GM12878 (cell line): Measurements from ENCODE around the gene IMMP2L. TPM values are rescaled to one million over a fixed set of nuclear protein-coding genes. Genes with fewer than 3 reads are reported as not detected.

Experiments used
- ATAC-seq: fragments of 200-7000 bp; cut with Tn5 transposase; 3 replicates; pipeline ENCODE4 v1.9.1; 2020; ENCODE audit warnings: mild to moderate bottlenecking, moderate library complexity
- BruUV-seq: library from RNA; stranded (reverse); fragments of 400-500 nt; replicated peaks from 2 replicates; lab custom pipeline; 2021; lab: Mats Ljungman, UMichigan
- CTCF ChIA-PET: fragments of 300-600 bp; sonication (Branson Sonifier 250); formaldehyde crosslinking; extraction: SDS; loops from one replicate; lab custom pipeline; 2021; ENCODE audit warnings: inconsistent platforms; lab: Yijun Ruan, JAX
- POLR2A ChIA-PET: fragments of 350-600 bp; formaldehyde crosslinking; extraction: SDS; loops from one replicate; lab custom pipeline; 2021; ENCODE audit warnings: inconsistent platforms; lab: Charles Lee
- RAD21 ChIA-PET: fragments of 300-600 bp; sonication (Branson Sonifier 250); formaldehyde crosslinking; loops from one replicate; lab custom pipeline; 2023; ENCODE audit warnings: antibody characterized with exemption; ENCODE audit not compliant: unreplicated experiment; lab: Charles Lee
- SMC1A ChIA-PET: fragments of 300-600 bp; sonication (Branson Sonifier 250); formaldehyde crosslinking; loops from one replicate; lab custom pipeline; 2023; ENCODE audit not compliant: unreplicated experiment, uncharacterized antibody; lab: Charles Lee
- DNase-seq: peaks from one replicate; pipeline ENCODE4 v3.0.0-alpha.2; 2011; ENCODE audit warnings: low read depth, low spot score
- FAIRE-seq: peaks from 3 replicates; lab custom pipeline; 2011; peaks lifted over from hg19 to GRCh38; lab: Jason Lieb, UNC
- H2AFZ ChIP-seq: 2 replicates; pipeline ENCODE4 v1.6.0; 2011; ENCODE audit warnings: low read depth, low read length, control low read depth; ENCODE audit not compliant: control insufficient read depth
- H3K27ac ChIP-seq: 2 replicates; pipeline ENCODE4 v1.5.1; 2011; ENCODE audit warnings: control low read depth; ENCODE audit not compliant: control insufficient read depth, insufficient read depth
- H3K27me3 ChIP-seq, 2 experiments: replicated peaks in 1 of 2; 2 replicates each; pipeline versions ENCODE4 v1.6.0 to v1.6.1; 2011; ENCODE audit warnings: low read length in 1 of 2; ENCODE audit not compliant: control insufficient read depth in 2 of 2, insufficient read depth in 2 of 2
- H3K36me3 ChIP-seq, 2 experiments: 2 replicates each; pipeline ENCODE4 v1.5.1; 2011; ENCODE audit warnings: low read length in 1 of 2; ENCODE audit not compliant: control insufficient read depth in 2 of 2, insufficient read depth in 2 of 2
- H3K4me1 ChIP-seq: 2 replicates; pipeline ENCODE4 v1.6.1; 2011; ENCODE audit warnings: mild to moderate bottlenecking, low read length, moderate library complexity, mixed read lengths; ENCODE audit not compliant: control insufficient read depth, insufficient read depth
- H3K4me2 ChIP-seq: 2 replicates; pipeline ENCODE4 v1.6.0; 2011; ENCODE audit warnings: control low read depth; ENCODE audit not compliant: control insufficient read depth, insufficient read depth
- H3K4me3 ChIP-seq: fragments of 200-600 bp; sonication (generic); 2 replicates; pipeline ENCODE4 v1.5.1; 2016
- H3K79me2 ChIP-seq: 2 replicates; pipeline ENCODE4 v1.6.0; 2011; ENCODE audit warnings: low read length; ENCODE audit not compliant: control insufficient read depth, insufficient read depth
- H3K9ac ChIP-seq: 2 replicates; pipeline ENCODE4 v1.8.0; 2011; ENCODE audit warnings: low read length, control low read depth, mixed read lengths; ENCODE audit not compliant: control insufficient read depth, insufficient read depth
- H3K9me3 ChIP-seq: replicated peaks from 3 replicates; pipeline ENCODE4 v1.5.1; 2011; ENCODE audit warnings: mild to moderate bottlenecking, low read length; ENCODE audit not compliant: control insufficient read depth, insufficient read depth
- H4K20me1 ChIP-seq: 2 replicates; pipeline ENCODE4 v1.6.0; 2011; ENCODE audit not compliant: control insufficient read depth, insufficient read depth
- CBX5 ChIP-seq: sonication (generic); IDR thresholded peaks from 2 replicates; pipeline ENCODE4 v1.6.1; 2016; ENCODE audit warnings: low read depth, moderate library complexity, mild to moderate bottlenecking, inconsistent platforms
- NR2C1 ChIP-seq: fragments of 450-650 bp; IDR thresholded peaks from 2 replicates; pipeline ENCODE4 v1.6.1; 2017; ENCODE audit warnings: antibody characterized with exemption, mild to moderate bottlenecking, moderate library complexity
- NR2F1 ChIP-seq: fragments of 450-650 bp; conservative IDR thresholded peaks from 2 replicates; pipeline ENCODE4 v1.6.1; 2017; ENCODE audit warnings: mild to moderate bottlenecking
- NRF1 ChIP-seq: conservative IDR thresholded peaks from 2 replicates; pipeline ENCODE4 v1.6.1; 2011; ENCODE audit warnings: mild to moderate bottlenecking, low read depth, low read length, improper control_type of control experiment
- PBX3 ChIP-seq: IDR thresholded peaks from 2 replicates; pipeline ENCODE4 v1.6.1; 2011; ENCODE audit warnings: mild to moderate bottlenecking, low read depth, low read length, moderate library complexity; ENCODE audit not compliant: insufficient replicate concordance
- PML ChIP-seq: IDR thresholded peaks from 2 replicates; pipeline ENCODE4 v1.6.1; 2012; ENCODE audit warnings: low read length, inconsistent platforms
- SIX5 ChIP-seq: IDR thresholded peaks from 2 replicates; pipeline ENCODE4 v1.6.1; 2011; ENCODE audit warnings: mild to moderate bottlenecking, low read depth, low read length, moderate library complexity; ENCODE audit not compliant: severe bottlenecking
- SMC3 ChIP-seq: IDR thresholded peaks from 2 replicates; pipeline ENCODE4 v1.6.1; 2011; ENCODE audit warnings: low read length, improper control_type of control experiment, borderline replicate concordance
- SP1 ChIP-seq: IDR thresholded peaks from one replicate; pipeline ENCODE4 v1.6.1; 2011; ENCODE audit warnings: low read depth, low read length
- STAT3 ChIP-seq: IDR thresholded peaks from 2 replicates; pipeline ENCODE4 v1.6.1; 2011; ENCODE audit warnings: low read depth, low read length, improper control_type of control experiment
- ZNF384 ChIP-seq: IDR thresholded peaks from 2 replicates; pipeline ENCODE4 v1.6.1; 2012; ENCODE audit warnings: low read depth, mild to moderate bottlenecking, low read length, improper control_type of control experiment, borderline replicate concordance
- WGBS: methylation state at CpG from one replicate; pipeline ENCODE4 v1.1.6; 2016; ENCODE audit warnings: low lambda C conversion rate; ENCODE audit not compliant: insufficient replicate concordance, insufficient coverage; ENCODE audit errors: missing lambda C conversion rate; 5-methylcytosine and 5-hydroxymethylcytosine counted together
- in situ Hi-C: fragments of 300-500 bp; cut with MboI; formaldehyde crosslinking; loops from 9 replicates; pipeline ENCODE4 v1.14.3; 2018; ENCODE audit warnings: mixed read lengths
- intact Hi-C: fragments of 100-400 bp; cut with micrococcal nuclease; formaldehyde crosslinking; loops from one replicate; pipeline ENCODE4 v1.14.2; 2022; ENCODE audit not compliant: unreplicated experiment
- polyA plus RNA-seq, 11 experiments: library from polyadenylated mRNA; depleted of rRNA in 4 of 11; unstranded in 6 of 11; stranded (reverse) in 5 of 11; fragments of >200 nt; fragmentation: Nextera tagmentation in 4 of 11; fragmentation: Illumina TruSeq in 1 of 11; extraction: Ambion mirVana in 4 of 11; extraction: Trizol in 1 of 11; gene quantifications; 1 replicate in 1 of 11; 2 replicates in 10 of 11; pipeline versions ENCODE4 v1.2.1 to v1.2.3, GENCODE V29; 2011 to 2016; ENCODE audit warnings: inconsistent platforms in 2 of 11, missing spikeins in 2 of 11, low read depth in 1 of 11
- total RNA-seq, 4 experiments: library from RNA; depleted of rRNA in 3 of 4; stranded (reverse); fragments of >200 nt in 3 of 4; fragmentation: Illumina TruSeq in 1 of 4; extraction: Trizol in 1 of 4; gene quantifications; 2 replicates each; pipeline versions ENCODE4 v1.2.1 to v1.2.3, GENCODE V29; 2013 to 2021
- TF ChIP-seq, protein P1 (sequence below): fragments of 150-350 bp; IDR thresholded peaks from 2 replicates; pipeline ENCODE4 v1.6.1; 2016; ENCODE audit warnings: low read depth, low read length

Gene IMMP2L
- total and polyA plus RNA-seq, 10 of the 15 experiments (the other 5 are each of a cell fraction or from before 2014, with no cell fraction given): 12.6 to 46.3 (median 19.6) TPM

- TF ChIP-seq SIX5 (no peak), CBX5 (no peak), ZNF384 (no peak), SMC3 (no peak)
Measured at GRCh38 chr7:111259991-111260390, 302.3 kb downstream of the IMMP2L start (continued).

- H3K4me3 ChIP-seq: no peak overlapping the region
- BruUV-seq: no TSS peak
- RAD21 ChIA-PET: no interaction called here
Measured at GRCh38 chr7:111256391-111256790, 305.9 kb downstream of the IMMP2L start.

DNA sequence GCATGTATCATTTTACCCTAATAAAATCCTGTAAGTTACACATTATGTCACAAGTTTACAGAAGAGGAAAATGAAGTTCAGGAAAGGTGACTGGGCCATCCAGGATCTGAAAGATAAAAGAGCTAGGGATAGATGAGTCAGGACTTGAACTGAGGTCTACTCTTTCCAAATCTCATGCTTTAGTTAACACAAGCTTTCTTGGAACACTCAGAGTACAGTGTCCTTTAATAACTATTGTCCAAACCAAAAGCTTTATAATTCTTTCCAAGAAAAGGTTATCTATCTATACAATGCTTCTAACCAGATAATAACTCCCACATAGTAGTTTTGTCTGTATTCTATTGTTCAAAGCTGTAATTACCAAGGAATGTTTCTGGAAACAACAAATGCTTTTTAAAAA is 306.7 kb downstream of the IMMP2L start:
- H3K4me3 ChIP-seq: no peak overlapping the region
- H3K9ac ChIP-seq: no peak overlapping the region
- H3K4me1 ChIP-seq: no peaks in the 10 kb centered on the region
- H4K20me1 ChIP-seq: no peaks in the 10 kb centered on the region
- no peak overlapping the region for H3K4me2 ChIP-seq
- no peaks in the 10 kb centered on the region for H3K9me3 ChIP-seq
- SMC1A ChIA-PET: interaction anchor here (1.4 kb wide), 1 partner anchor 13 kb away, joined by 3 read pairs; no protein-coding TSS in a partner anchor
- RAD21 ChIA-PET: no interaction called here
- no peak overlapping the region for H2AFZ ChIP-seq
- H3K27ac ChIP-seq: no peak overlapping the region
- DNase-seq: no peak
- no peaks in the 10 kb centered on the region for H3K36me3 ChIP-seq
- in situ Hi-C loops (no loop called here), intact Hi-C loops (no loop called here)
- POLR2A ChIA-PET: no interaction called here
- ATAC-seq: no peak
- H3K79me2 ChIP-seq: no peaks in the 10 kb centered on the region
- no TSS peak for BruUV-seq
- no peaks in the 10 kb centered on the region for H3K27me3 ChIP-seq
- FAIRE-seq: no peak
- CTCF ChIA-PET: no interaction called here
- TF ChIP-seq PML (no peak), STAT3 (no peak), PBX3 (no peak), NRF1 (no peak), NR2C1 (no peak), NR2F1 (no peak)
- TF ChIP-seq, protein P1, sequence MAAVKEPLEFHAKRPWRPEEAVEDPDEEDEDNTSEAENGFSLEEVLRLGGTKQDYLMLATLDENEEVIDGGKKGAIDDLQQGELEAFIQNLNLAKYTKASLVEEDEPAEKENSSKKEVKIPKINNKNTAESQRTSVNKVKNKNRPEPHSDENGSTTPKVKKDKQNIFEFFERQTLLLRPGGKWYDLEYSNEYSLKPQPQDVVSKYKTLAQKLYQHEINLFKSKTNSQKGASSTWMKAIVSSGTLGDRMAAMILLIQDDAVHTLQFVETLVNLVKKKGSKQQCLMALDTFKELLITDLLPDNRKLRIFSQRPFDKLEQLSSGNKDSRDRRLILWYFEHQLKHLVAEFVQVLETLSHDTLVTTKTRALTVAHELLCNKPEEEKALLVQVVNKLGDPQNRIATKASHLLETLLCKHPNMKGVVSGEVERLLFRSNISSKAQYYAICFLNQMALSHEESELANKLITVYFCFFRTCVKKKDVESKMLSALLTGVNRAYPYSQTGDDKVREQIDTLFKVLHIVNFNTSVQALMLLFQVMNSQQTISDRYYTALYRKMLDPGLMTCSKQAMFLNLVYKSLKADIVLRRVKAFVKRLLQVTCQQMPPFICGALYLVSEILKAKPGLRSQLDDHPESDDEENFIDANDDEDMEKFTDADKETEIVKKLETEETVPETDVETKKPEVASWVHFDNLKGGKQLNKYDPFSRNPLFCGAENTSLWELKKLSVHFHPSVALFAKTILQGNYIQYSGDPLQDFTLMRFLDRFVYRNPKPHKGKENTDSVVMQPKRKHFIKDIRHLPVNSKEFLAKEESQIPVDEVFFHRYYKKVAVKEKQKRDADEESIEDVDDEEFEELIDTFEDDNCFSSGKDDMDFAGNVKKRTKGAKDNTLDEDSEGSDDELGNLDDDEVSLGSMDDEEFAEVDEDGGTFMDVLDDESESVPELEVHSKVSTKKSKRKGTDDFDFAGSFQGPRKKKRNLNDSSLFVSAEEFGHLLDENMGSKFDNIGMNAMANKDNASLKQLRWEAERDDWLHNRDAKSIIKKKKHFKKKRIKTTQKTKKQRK: no peak

More at GRCh38 chr7:111256391-111256790, 305.9 kb downstream of the IMMP2L start:
- H2AFZ ChIP-seq: no peak overlapping the region
- ChIA-PET SMC1A (no interaction called here), POLR2A (no interaction called here), CTCF (no interaction called here)
- H3K4me2 ChIP-seq: no peak overlapping the region
- intact Hi-C loops (no loop called here), in situ Hi-C loops (no loop called here)
- no peaks in the 10 kb centered on the region for H3K36me3 ChIP-seq
- no peaks in the 10 kb centered on the region for H3K79me2 ChIP-seq
- H3K27ac ChIP-seq: no peak overlapping the region
- no peak for TF ChIP-seq SP1
- H3K9me3 ChIP-seq: no peaks in the 10 kb centered on the region
- no peaks in the 10 kb centered on the region for H4K20me1 ChIP-seq
- no peaks in the 10 kb centered on the region for H3K4me1 ChIP-seq
- FAIRE-seq: peak; percentile 7
- H3K27me3 ChIP-seq: no peaks in the 10 kb centered on the region
- H3K9ac ChIP-seq: no peak overlapping the region
- DNase-seq: no peak
- ATAC-seq: no peak
- 31% methylated on average over 1 of the region's 1 CpG for WGBS
